ENCODE measurements around the gene SCTR.

GRCh38 chr2:119461811-119462210 is 62.5 kb downstream of the SCTR start:
- TF ChIP-seq CTCF (IDR thresholded peaks at IDR 0.05; ENCODE audit: low read depth, low read length) (no peak), EZH2phosphoT487 (IDR thresholded peaks at IDR 0.05; ENCODE audit: low read depth) (no peak)
